Measurements from ENCODE around the gene SLCO6A1. TPM values are rescaled to one million over a fixed set of nuclear protein-coding genes. Genes with fewer than 3 reads are reported as not detected.

SLCO6A1 gene
- total RNA-seq: not detected
- polyA plus RNA-seq (ENCODE audit: insufficient read length in 6 of 6): not detected
- long read RNA-seq, donor 1: 0 reads
- long read RNA-seq, donor 2: 0 reads
- long read RNA-seq, donor 3: 0 reads
- long read RNA-seq, donor 4: 0 reads
- long read RNA-seq, donor 5: 0 reads
- long read RNA-seq, donor 6: 0 reads
- long read RNA-seq, donor 7: 0 reads
- long read RNA-seq, donor 8: 0 reads
- long read RNA-seq, donor 9: 0 reads
- long read RNA-seq, donor 10: 0 reads
- long read RNA-seq, donor 11: 0 reads
- long read RNA-seq, donor 12: 0 reads

GRCh38 chr5:102498271-102499034 is at the start of gene SLCO6A1:
Gene SLCO6A1, minus strand, starts transcription at chr5:102499001. Its CDS starts 157 bp downstream, at chr5:102498844.
- no peak within 1 kb of the TSS for H3K4me3 ChIP-seq
- no peak within 1 kb of the TSS for H3K27ac ChIP-seq
- DNase-seq (peak in 1 of 4 donors; percentile 58), ATAC-seq (no peak)
- H3K4me1 ChIP-seq: no peaks in the 10 kb centered on the region
- no peaks in the 10 kb centered on the region for H3K9me3 ChIP-seq
- H3K36me3 ChIP-seq: no peaks in the 10 kb centered on the region
- TF ChIP-seq CTCF (IDR thresholded peaks at IDR 0.05): no peak
- no peaks in the 10 kb centered on the region for H3K27me3 ChIP-seq
- intact Hi-C loops (cut with DNase I): no loop called here

- no peak for TF ChIP-seq CTCF (IDR thresholded peaks at IDR 0.05)
- intact Hi-C loops (cut with DNase I): no loop called here
- no peak for ATAC-seq
These were observed 48.6 kb upstream of the SLCO6A1 start for GRCh38 chr5:102547141-102548035.

GRCh38 chr5:102545175-102545574 is 46.4 kb upstream of the SLCO6A1 start:
- H3K27me3 ChIP-seq: no peaks in the 10 kb centered on the region
- H3K4me1 ChIP-seq: no peaks in the 10 kb centered on the region
- no peaks in the 10 kb centered on the region for H3K9me3 ChIP-seq
- no peak overlapping the region for H3K27ac ChIP-seq
- ATAC-seq (no peak), DNase-seq (peak in 1 of 4 donors; percentile 27)
- intact Hi-C loops (cut with DNase I): no loop called here
- H3K36me3 ChIP-seq: no peaks in the 10 kb centered on the region
- no peak overlapping the region for H3K4me3 ChIP-seq
- TF ChIP-seq CTCF (IDR thresholded peaks at IDR 0.05): no peak

More at GRCh38 chr5:102547141-102548035, 48.6 kb upstream of the SLCO6A1 start:
- no peaks in the 10 kb centered on the region for H3K27me3 ChIP-seq
- H3K27ac ChIP-seq: no peak overlapping the region
- no peaks in the 10 kb centered on the region for H3K9me3 ChIP-seq
- H3K4me3 ChIP-seq: no peak overlapping the region
- DNase-seq: no peak
- H3K4me1 ChIP-seq: no peaks in the 10 kb centered on the region
- no peaks in the 10 kb centered on the region for H3K36me3 ChIP-seq

GRCh38 chr5:102542057-102542456 is 43.3 kb upstream of the SLCO6A1 start:
- Histone ChIP-seq H3K27me3 (no peaks in the 10 kb centered on the region), H3K4me1 (no peaks in the 10 kb centered on the region), H3K36me3 (no peaks in the 10 kb centered on the region), H3K27ac (no peak overlapping the region), H3K9me3 (no peaks in the 10 kb centered on the region), H3K4me3 (no peak overlapping the region)
- ATAC-seq: no peak
- no peak for DNase-seq
- TF ChIP-seq CTCF (IDR thresholded peaks at IDR 0.05): no peak
- intact Hi-C loops (cut with DNase I): no loop called here
